HEK293 (cell line): Measurements from ENCODE around the gene TNP2.
A peak's percentile ranks its signal among the peaks of the same experiment; 100 is the strongest.

Experiments
- CTCF ChIA-PET: fragments of 350-600 bp; formaldehyde crosslinking; extraction: SDS; loops from one replicate; lab custom pipeline; 2021; ENCODE audit warnings: antibody characterized with exemption; lab: Yijun Ruan, JAX
- POLR2A ChIA-PET: fragments of 300-600 bp; formaldehyde crosslinking; extraction: SDS; loops from one replicate; lab custom pipeline; 2020; ENCODE audit warnings: antibody characterized with exemption, inconsistent platforms; lab: Yijun Ruan, JAX
- H3K27ac ChIP-seq: fragments of 200-500 bp; sonication (Bioruptor generic); 2 replicates; pipeline ENCODE4 v1.5.1; 2014; ENCODE audit warnings: low read depth, low read length, control low read depth, inconsistent platforms; ENCODE audit errors: extremely low read depth
- H3K36me3 ChIP-seq, 2 experiments: fragments of 200-500 bp in 1 of 2; sonication (Bioruptor generic) in 1 of 2; 1 replicate in 1 of 2; 2 replicates in 1 of 2; pipeline ENCODE4 v1.5.1; 2014 to 2017; ENCODE audit warnings: inconsistent platforms in 2 of 2, low read length in 2 of 2; ENCODE audit not compliant: control insufficient read depth in 2 of 2, insufficient read depth in 1 of 2
- H3K4me1 ChIP-seq: fragments of 200-500 bp; sonication (Bioruptor generic); 2 replicates; pipeline ENCODE4 v1.5.1; 2014; ENCODE audit warnings: mild to moderate bottlenecking, low read length, inconsistent platforms; ENCODE audit not compliant: control insufficient read depth, insufficient read depth
- H3K4me3 ChIP-seq: 2 replicates; pipeline ENCODE4 v1.5.1; 2011; ENCODE audit warnings: low read depth, mild to moderate bottlenecking, control low read depth, low read length, moderate library complexity
- H3K9me3 ChIP-seq: fragments of 200-500 bp; sonication (Bioruptor generic); 2 replicates; pipeline ENCODE4 v1.5.1; 2014; ENCODE audit warnings: low read depth, low read length, inconsistent platforms; ENCODE audit not compliant: control insufficient read depth, insufficient read depth
- HOXC10 ChIP-seq: sonication (generic); formaldehyde crosslinking; IDR thresholded peaks from 2 replicates; pipeline ENCODE4 v1.8.1; 2023; ENCODE audit warnings: mild to moderate bottlenecking, missing genetic modification reagents
- KLF7 ChIP-seq: fragments of 450-650 bp; formaldehyde crosslinking; IDR thresholded peaks from 2 replicates; pipeline ENCODE4 v1.5.1; 2016; ENCODE audit warnings: missing biosample characterization, missing genetic modification characterization, borderline replicate concordance
- OSR2 ChIP-seq: fragments of 450-650 bp; formaldehyde crosslinking; IDR thresholded peaks from 2 replicates; pipeline ENCODE4 v1.5.1; 2016; ENCODE audit warnings: missing biosample characterization, missing genetic modification characterization
- YY1 ChIP-seq: fragments of 450-650 bp; formaldehyde crosslinking; IDR thresholded peaks from 2 replicates; pipeline ENCODE4 v1.5.1; 2018; ENCODE audit warnings: missing biosample characterization, missing genetic modification characterization
- ZBTB1 ChIP-seq: fragments of 450-650 bp; formaldehyde crosslinking; IDR thresholded peaks from 2 replicates; pipeline ENCODE4 v1.5.1; 2016; ENCODE audit warnings: missing biosample characterization, missing genetic modification characterization
- ZNF239 ChIP-seq: fragments of 450-650 bp; formaldehyde crosslinking; IDR thresholded peaks from 2 replicates; pipeline ENCODE4 v1.5.1; 2016; ENCODE audit warnings: missing biosample characterization, missing genetic modification characterization
- ZNF274 ChIP-seq, 2 experiments: fragments of 200-500 bp in 1 of 2; fragments of 450-650 bp in 1 of 2; sonication (Bioruptor generic) in 1 of 2; formaldehyde crosslinking in 1 of 2; IDR thresholded peaks; 2 replicates each; pipeline versions ENCODE4 v1.5.1 to v1.6.1; 2014 to 2016; ENCODE audit warnings: borderline replicate concordance in 1 of 2, inconsistent platforms in 1 of 2, low read length in 1 of 2, missing biosample characterization in 1 of 2, missing genetic modification characterization in 1 of 2
- ZNF366 ChIP-seq: fragments of 450-650 bp; formaldehyde crosslinking; conservative IDR thresholded peaks from 2 replicates; pipeline ENCODE4 v1.5.1; 2016; ENCODE audit warnings: missing biosample characterization, missing genetic modification characterization
- ZNF571 ChIP-seq: fragments of 450-650 bp; formaldehyde crosslinking; IDR thresholded peaks from 2 replicates; pipeline ENCODE4 v1.5.0; 2017; ENCODE audit warnings: missing biosample characterization, missing genetic modification characterization
- ZNF791 ChIP-seq: fragments of 450-650 bp; formaldehyde crosslinking; IDR thresholded peaks from 2 replicates; pipeline ENCODE4 v1.5.1; 2016; ENCODE audit warnings: missing biosample characterization, missing genetic modification characterization
- TF ChIP-seq, protein P1 (sequence below): fragments of 450-650 bp; formaldehyde crosslinking; IDR thresholded peaks from 2 replicates; pipeline ENCODE4 v1.5.1; 2016; ENCODE audit warnings: missing biosample characterization, missing genetic modification characterization
- TF ChIP-seq, protein P2 (sequence below): fragments of 450-650 bp; formaldehyde crosslinking; conservative IDR thresholded peaks from 2 replicates; pipeline ENCODE4 v1.5.1; 2016; ENCODE audit warnings: low read depth, missing biosample characterization, missing genetic modification characterization

TNP2 gene

DNA sequence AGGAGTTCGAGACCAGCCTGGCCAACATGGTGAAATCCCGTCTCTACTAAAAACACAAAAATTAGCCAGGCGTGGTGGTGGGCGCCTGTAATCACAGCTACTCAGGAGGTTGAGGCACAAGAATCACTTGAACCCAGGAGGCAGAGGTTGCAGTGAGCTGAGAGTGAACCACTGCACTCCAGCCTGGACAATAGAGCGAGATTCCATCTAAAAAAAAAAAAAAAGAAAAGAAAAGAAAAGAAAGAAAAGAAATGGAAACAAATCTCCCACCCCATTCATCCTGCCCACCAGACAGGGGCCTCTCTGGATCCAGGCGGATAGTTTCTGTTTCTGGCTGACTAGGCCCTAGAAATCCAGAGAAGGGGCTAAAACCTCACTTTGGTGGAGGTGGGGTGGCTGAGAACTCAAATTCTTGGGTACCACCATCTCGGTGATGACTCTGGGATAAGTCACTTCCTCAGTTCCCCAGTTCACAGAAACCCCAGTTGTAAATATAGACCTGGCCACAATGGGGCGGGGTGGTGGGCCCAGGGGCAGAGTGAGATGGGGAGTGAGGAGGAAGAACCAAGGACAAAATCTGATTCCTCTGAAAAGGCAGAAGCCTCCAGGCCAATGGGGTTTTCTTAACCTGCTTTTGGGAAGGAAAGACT lies 35.3 kb downstream of the TNP2 start (continued):
- TF ChIP-seq ZBTB1 (tag by site-specific recombination) (no peak), ZNF791 (no peak), KLF7 (no peak), ZNF274 (IDR thresholded peaks at IDR 0.05; ENCODE audit: low read length) (no peak), ZNF274 (tag by site-specific recombination; IDR thresholded peaks at IDR 0.05; ENCODE audit: borderline replicate concordance) (no peak), OSR2 (tag by site-specific recombination) (no peak)
- TF ChIP-seq, protein P1, sequence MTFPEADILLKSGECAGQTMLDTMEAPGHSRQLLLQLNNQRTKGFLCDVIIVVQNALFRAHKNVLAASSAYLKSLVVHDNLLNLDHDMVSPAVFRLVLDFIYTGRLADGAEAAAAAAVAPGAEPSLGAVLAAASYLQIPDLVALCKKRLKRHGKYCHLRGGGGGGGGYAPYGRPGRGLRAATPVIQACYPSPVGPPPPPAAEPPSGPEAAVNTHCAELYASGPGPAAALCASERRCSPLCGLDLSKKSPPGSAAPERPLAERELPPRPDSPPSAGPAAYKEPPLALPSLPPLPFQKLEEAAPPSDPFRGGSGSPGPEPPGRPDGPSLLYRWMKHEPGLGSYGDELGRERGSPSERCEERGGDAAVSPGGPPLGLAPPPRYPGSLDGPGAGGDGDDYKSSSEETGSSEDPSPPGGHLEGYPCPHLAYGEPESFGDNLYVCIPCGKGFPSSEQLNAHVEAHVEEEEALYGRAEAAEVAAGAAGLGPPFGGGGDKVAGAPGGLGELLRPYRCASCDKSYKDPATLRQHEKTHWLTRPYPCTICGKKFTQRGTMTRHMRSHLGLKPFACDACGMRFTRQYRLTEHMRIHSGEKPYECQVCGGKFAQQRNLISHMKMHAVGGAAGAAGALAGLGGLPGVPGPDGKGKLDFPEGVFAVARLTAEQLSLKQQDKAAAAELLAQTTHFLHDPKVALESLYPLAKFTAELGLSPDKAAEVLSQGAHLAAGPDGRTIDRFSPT (tag by site-specific recombination) = no peak

DNA sequence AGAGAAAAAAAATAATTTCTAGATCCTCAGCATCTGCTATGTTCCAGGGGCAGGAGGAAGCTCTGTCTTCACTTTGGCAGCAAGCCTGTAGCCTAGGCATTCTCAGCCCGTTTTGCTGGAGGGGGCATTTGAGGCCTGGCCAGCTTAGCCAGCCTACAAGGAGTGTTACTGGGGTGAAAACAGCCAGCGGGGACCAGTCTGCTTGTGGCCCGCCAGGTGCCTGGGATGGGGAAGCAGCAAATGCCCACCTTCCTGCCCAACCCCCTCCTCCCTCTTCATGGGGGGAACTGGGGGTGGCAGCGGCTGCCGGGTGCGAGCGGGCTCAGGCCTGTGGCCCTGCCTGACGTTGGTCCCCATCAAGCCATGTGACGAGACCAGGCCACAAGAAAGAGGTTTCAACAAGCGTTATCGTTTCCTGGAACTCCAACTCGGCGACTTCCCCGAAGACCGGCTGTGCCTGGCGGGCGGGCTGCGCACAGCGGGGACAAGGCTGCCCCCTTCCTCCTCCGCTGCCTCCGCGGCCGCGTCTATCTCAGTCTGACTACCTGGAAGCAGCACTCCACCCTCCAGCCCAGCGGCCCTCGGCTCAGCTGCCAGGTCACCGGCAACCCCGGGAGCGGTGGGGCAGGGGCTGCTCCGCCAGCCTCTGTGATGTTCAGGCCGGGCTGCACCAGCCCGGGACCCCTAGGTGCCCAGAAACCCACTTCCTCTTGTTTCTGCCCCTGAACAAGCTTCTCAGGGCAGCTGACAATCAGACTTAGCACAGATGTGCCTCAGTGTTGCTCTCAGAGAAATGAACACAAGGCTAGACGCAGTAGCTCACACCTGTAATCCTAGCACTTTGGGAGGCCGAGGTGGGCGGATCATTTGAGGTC lies 36.0 kb downstream of the TNP2 start:
- ChIA-PET POLR2A (no interaction called here), CTCF (interaction anchor here (0.6 kb wide), 1 partner anchor 51 kb away, joined by 3 read pairs; no protein-coding TSS in a partner anchor)
- TF ChIP-seq HOXC10 (CRISPR knock-in tag) (no peak), ZNF239 (tag by site-specific recombination) (no peak), ZNF571 (no peak)
- TF ChIP-seq, protein P2, sequence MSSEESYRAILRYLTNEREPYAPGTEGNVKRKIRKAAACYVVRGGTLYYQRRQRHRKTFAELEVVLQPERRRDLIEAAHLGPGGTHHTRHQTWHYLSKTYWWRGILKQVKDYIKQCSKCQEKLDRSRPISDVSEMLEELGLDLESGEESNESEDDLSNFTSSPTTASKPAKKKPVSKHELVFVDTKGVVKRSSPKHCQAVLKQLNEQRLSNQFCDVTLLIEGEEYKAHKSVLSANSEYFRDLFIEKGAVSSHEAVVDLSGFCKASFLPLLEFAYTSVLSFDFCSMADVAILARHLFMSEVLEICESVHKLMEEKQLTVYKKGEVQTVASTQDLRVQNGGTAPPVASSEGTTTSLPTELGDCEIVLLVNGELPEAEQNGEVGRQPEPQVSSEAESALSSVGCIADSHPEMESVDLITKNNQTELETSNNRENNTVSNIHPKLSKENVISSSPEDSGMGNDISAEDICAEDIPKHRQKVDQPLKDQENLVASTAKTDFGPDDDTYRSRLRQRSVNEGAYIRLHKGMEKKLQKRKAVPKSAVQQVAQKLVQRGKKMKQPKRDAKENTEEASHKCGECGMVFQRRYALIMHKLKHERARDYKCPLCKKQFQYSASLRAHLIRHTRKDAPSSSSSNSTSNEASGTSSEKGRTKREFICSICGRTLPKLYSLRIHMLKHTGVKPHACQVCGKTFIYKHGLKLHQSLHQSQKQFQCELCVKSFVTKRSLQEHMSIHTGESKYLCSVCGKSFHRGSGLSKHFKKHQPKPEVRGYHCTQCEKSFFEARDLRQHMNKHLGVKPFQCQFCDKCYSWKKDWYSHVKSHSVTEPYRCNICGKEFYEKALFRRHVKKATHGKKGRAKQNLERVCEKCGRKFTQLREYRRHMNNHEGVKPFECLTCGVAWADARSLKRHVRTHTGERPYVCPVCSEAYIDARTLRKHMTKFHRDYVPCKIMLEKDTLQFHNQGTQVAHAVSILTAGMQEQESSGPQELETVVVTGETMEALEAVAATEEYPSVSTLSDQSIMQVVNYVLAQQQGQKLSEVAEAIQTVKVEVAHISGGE (tag by site-specific recombination) = no peak
- H3K4me3 ChIP-seq = no peak overlapping the region
- no peaks in the 10 kb centered on the region for H3K36me3 ChIP-seq
- H3K4me1 ChIP-seq = no peaks in the 10 kb centered on the region
- no peak overlapping the region for H3K27ac ChIP-seq
- no peaks in the 10 kb centered on the region for H3K9me3 ChIP-seq

DNA sequence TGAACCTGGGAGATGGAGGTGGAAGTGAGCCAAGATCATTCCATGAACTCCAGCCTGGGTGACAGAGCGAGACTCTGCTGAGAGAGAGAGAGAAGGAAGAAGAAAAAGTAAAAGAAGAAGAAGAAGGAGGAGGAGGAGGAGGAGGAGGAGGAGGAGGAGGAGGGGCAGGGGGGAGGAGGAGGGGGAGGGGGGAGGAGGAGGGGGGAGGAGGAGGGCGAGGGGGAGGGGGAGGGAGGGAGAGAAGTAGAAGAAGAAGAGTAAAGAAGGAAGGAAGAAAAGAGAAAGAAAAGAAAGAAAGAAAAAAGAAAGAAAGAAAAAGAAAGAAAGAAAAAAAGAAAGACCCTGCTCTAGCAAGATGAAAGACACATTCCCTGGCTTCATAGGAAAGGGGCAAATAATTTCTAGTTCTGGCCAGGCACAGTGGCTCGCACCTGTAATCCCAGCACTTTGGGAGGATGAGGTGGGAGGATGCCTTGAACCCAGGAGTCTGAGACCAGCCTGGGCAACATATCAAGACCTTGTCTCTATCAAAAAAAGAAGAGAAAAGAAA lies 36.7 kb downstream of the TNP2 start:
- H3K27ac ChIP-seq = no peak overlapping the region
- CTCF ChIA-PET = interaction anchor here (0.6 kb wide), 1 partner anchor 52 kb away, joined by 3 read pairs; no protein-coding TSS in a partner anchor

More for the DNA sequence above, 36.7 kb downstream of the TNP2 start:
- Histone ChIP-seq H3K36me3 (no peaks in the 10 kb centered on the region), H3K4me1 (no peaks in the 10 kb centered on the region), H3K9me3 (no peaks in the 10 kb centered on the region), H3K4me3 (no peak overlapping the region)
- POLR2A ChIA-PET = no interaction called here
- TF ChIP-seq YY1 (tag by site-specific recombination) (no peak), ZNF366 (0 out of 2 replicates have a peak, but pooled peaks have one; percentile 16)
